K562 treated with DMSO at 1 percent for 4 hours (cell line): ENCODE measurements around the gene MDH2. TPM values are rescaled to one million over a fixed set of nuclear protein-coding genes. Genes with fewer than 3 reads are reported as not detected.

Experiments used
- total RNA-seq: library from RNA; unstranded; fragments of 300-600 nt; gene quantifications from 2 replicates; pipeline ENCODE4 v1.2.3, GENCODE V29; 2022; ENCODE audit not compliant: insufficient read depth

The MDH2 gene
- total RNA-seq, result 357 and 369 TPM in 2 replicates

DNA sequence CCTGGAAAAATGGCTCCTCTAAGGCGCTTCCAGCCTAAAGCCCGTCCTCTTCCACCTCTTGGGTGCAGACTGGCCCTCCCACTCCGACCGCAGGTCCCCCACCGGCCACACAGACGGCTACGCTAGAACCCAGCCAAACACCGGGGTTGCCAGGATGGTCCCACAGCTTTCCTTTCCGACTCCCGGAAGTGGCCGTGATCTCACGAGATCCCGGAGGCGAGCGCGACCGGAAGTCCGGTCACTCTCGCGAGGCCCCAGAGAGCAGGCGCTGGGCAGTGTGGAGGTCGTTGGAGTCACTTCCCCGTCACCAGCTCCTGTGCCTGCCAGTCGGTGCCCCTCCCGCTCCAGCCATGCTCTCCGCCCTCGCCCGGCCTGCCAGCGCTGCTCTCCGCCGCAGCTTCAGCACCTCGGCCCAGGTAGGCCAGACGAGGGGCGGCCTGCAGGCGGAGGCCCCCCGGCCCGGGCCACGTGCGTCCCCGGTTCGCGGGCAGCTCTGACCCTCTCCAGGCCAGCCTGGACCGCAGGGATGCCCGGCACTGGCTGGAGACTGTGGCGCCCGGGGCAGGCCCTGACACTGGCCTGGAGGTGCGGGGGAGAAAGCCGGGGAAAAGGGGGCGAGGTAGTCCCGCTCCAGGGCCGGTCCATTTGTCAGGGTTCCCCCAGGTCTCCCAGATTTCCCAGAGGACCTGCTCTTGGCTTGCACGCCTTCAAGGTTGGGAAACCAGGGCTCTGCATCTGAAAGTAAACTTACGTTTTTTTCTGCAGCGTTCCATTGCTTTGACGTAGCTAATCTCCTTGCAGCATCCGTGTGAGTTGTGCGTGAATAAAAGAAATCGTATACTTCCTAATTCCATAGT lies at the start of gene MDH2, which contains the start of gene STYXL1:
TSS of gene MDH2 (plus strand) at position 296 of the 857 bp plus-strand sequence. CDS start at position 351, 55 bp downstream.
TSS of gene STYXL1 (minus strand) at position 190 of the 857 bp plus-strand sequence. CDS start 17,477 bp downstream, outside the sequence.

Other genes with a start within 250 kb of the MDH2 start
- gene CCL24, start 234.3 kb upstream of the MDH2 start, total RNA-seq, result 3.5 TPM in 1 of 2 replicates, not detected in the other
- gene RHBDD2, start 169.1 kb upstream of the MDH2 start, total RNA-seq, result 116 and 123 TPM in 2 replicates
- 162 and 201 TPM in 2 replicates for gene POR, start 133.0 kb upstream of the MDH2 start, total RNA-seq
- 54.0 and 57.3 TPM in 2 replicates for gene TMEM120A, start 53.5 kb upstream of the MDH2 start, total RNA-seq
- gene STYXL1, start 106 bp upstream of the MDH2 start, total RNA-seq, result 58.9 and 59.6 TPM in 2 replicates
- gene SRRM3, start 153.8 kb downstream of the MDH2 start, total RNA-seq, result 0.57 TPM in 1 of 2 replicates, not detected in the other